NCI-H524 (cell line): ENCODE data around the gene ITK.

Experiments
- DNase-seq, 2 experiments: peaks; one replicate each; lab custom pipeline; 2025; lab: John Stamatoyannopoulos, UW

ITK gene

DNA sequence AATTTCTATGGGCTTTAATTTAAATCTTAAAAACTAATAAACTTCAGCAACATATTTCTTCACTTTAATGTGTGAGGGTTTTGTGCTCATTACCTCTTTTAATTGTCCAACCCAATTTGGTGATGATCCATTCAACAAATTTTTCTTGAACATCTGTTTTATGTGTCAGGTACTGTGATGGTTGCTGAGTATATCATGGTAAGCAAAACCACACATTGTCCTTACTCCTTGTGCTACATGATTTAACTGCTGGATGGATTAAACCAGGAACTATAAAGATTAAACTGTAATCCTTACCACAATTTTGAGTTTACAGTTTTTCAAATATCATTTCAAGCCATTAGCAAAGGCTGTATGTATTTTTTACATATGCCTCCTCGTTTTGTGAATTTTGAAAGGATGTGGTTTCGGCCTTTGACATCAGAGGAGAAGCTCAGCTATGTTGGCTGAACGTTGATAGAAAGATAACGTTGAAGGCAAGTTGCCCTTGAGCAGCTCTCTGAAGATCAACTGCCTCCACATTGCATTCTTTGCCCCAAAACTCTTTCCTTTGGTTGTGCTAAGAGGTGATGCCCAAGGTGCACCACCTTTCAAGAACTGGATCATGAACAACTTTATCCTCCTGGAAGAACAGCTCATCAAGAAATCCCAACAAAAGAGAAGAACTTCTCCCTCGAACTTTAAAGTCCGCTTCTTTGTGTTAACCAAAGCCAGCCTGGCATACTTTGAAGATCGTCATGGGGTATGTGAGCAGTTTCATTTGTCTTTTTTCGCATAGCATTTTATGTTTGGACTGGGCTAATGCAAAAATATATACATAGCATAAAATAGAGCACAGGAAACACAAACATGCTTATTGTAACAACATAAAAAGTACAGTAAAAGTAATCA, at the start of gene ITK:
Gene ITK (plus strand): TSS at position 467 of the 891 bp plus-strand sequence. CDS start 138 bp downstream, at position 605.
- no peak for DNase-seq

DNA sequence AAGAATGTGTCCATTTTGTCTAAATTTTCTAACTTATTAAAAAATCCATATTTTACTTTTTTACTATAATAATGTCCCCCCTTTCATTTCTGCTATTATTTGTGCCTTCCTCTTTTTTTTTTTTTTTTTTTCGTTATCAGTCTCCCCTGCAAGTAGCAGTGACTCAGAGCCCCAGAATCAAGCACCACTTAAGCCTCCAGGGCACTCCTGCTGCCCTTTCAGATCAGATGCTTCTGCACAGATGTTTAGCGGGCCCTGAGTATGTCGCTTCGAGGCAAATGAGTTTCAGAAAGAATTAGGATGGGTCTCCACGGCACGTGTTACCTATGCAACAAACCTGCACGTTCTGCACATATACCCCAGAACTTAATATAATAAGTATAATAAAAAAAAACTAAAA, 49.7 kb upstream of the ITK start:
- peak; percentile 82 to 94 for DNase-seq

DNA sequence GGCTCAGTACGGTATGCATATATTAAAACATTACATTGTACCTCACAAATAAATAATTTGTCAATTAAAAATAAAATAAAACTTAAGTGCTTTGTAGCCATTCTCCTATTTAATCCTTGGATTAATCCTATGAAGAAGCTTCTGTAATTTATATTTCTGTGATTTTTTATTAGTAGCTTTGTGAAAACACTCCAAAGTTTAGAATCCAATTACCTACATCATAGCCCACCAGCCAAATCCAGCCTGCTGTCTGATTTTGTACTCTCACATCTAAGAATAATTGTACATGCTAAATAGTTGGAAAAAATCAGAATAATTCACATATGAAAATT, 48.4 kb upstream of the ITK start:
- DNase-seq = no peak

DNA sequence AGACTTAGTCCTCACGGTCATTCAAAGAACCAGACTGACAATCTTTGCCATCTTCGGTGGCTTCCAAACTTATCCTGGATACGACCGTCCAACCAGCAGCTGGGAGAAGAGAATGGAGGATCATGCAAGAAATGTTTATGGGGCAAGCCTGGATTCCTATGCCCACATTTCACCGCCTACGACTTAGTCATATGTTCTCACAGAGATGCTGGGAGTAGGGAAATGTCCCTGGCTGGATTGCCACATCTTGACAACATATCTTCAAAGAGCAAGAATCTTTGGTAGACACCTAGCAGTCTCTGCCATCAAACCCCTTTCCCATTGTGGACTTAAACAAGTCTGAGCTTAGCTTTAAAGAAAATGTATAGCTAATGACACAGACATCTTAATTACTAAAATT, 42.9 kb upstream of the ITK start:
- no peak for DNase-seq

DNA sequence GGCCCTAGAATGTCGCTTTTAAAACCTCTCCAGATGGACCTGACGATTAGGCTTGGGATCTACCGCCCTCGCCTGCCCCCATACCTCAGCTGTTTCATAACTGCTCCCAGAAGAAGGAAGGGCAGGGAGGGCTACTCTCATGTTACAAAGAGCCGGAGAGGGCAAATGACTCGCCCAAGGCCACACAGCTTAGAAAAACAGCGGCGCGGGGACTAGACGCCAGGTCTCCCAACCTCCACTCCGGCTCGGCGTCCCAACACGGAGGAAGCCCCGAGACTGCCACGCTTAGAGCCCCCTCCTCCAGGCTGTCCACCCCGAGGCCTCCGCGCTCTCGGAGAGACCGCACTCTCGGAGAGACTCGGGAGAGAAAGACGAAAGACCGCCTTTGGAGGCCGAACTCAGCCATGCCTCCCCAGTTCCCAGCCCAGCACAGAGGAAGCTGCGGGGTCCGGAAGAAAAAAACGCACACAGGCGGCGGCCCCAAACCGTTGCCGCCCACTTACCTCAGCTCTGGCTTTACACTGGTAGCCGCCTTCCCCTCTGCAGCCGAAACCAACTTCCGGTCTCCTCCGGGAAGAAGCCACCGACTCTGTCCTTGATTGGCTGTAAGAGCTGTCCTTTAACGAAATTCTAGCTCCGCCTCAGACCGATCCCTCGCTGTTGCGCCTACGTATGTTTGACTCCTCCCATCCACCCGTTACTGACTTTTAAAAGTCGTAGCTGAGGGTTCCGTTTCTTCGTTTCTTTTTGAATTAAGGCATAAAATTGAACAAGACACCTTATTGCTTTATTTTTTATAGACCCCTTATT, 38.1 kb upstream of the ITK start, which contains the start of gene MED7:
Gene MED7 (minus strand): TSS at position 549 of the 810 bp plus-strand sequence. CDS start 3,434 bp downstream, outside the sequence.
- peak; percentile 89 to 99 for DNase-seq

DNA sequence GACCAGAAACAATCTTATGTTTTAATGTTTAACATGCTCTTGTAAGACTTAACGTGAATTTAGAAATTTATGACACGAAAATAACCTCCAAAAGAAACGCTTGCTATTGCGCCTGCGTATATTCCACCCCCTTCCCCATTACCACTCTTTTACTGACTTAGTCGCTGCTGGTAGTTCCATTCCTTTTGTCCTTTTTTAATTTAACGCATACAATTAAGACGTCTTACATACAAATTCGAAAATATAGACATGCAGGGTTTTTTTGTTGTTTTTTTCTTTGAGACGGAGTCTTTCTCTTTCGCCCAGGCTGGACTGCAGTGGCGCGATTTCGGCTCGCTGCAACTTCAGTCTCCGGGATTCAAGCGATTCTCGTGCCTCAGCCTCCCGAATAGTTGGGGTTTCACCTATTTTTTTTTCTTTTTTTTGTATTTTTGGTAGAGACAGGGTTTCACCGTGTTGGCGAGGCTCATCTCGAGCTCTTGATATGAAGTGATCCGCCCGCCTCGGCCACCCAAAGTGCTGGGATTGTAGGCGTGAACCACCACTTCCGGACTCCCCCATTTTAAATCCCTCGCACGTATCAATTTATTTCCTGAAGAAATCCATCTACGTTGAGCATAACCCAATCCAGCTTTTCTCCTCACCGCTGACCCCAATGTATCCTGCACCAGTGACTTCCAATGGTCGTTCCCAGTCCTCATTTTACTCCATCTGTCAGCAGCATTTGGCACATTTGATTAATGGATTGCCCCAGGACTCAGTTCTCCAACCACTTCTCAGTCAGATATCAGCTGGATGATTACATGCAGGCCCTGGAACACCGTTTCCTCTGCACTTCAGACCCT, 37.3 kb upstream of the ITK start:
- DNase-seq = peak; percentile 7 to 80

DNA sequence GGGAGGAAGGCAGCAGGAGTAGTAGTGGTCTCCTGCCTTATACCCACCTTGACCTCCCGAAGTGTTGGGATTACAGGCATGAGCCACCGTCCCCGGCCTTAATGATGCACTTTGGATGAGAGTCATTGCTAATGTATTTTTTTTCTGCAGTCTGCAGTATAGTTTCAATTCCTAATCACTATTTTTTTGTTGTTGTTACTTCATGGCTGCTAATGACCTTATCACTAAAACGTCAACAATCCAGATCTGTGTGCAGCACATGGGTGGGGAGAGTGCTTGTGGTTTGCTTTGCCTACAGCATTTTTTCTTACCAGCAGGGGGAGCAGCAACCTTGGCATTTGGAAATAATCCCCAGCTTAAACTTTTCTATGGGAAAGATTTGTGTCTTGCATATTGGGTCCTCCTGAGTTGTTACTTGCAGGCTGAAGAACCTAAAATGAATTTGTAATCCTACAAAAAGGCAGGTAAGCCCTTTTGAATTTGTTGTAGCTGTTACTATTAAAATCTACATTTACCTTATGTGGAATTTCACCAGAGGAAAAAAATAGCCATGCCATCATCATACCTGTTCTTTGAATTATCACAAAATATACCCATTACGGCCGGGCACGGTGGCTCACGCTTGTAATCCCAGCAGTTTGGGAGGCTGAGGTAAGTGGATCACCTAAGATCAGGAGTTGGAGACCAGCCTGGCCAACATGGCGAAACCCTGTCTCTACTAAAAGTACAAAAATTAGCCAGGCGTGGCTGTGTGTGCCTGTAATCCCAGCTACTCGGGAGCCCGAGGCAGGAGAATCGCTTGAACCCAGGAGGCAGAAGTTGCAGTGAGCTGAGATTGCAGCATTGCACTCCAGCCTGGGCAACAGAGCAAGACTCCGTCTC, 31.7 kb upstream of the ITK start:
- DNase-seq = peak; percentile 22 to 75

DNA sequence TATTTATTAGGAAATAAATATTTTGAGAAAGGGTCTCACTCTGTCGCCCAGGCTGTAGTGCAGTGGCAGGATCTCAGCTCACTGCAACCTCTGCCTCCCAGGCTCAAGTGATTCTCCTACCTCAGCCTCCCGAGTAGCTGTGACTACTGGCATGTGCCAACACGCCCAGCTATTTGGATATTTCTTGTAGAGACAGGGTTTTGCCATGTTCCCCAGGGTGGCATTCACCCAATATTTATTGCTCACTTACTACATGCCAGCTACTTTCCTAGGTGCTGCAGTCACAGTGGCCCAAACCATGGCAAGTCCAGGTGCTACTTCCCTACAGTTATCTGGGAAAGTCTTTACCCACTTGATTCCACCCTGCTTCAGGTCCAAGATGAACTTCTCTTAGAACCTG, 29.6 kb upstream of the ITK start:
- no peak for DNase-seq

DNA sequence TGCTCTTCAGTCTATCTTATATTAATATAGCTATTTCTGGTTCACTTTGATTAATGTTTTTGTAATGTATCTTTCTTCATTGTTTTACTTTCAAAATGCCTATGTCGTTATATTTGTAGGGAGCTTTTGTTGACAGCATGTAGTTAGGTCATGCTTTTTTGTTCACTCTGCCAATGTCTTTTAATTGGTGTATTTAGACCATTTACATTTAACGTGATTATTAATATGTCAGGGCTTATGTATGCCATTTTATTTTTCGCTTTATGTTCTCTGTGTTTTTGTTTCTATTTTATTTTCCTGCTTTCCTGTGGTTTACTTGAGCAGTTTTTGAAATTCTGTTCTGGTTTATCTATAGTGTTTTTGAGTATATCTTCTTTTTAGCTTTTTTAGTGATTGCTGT, 25.3 kb upstream of the ITK start:
- DNase-seq = no peak

DNA sequence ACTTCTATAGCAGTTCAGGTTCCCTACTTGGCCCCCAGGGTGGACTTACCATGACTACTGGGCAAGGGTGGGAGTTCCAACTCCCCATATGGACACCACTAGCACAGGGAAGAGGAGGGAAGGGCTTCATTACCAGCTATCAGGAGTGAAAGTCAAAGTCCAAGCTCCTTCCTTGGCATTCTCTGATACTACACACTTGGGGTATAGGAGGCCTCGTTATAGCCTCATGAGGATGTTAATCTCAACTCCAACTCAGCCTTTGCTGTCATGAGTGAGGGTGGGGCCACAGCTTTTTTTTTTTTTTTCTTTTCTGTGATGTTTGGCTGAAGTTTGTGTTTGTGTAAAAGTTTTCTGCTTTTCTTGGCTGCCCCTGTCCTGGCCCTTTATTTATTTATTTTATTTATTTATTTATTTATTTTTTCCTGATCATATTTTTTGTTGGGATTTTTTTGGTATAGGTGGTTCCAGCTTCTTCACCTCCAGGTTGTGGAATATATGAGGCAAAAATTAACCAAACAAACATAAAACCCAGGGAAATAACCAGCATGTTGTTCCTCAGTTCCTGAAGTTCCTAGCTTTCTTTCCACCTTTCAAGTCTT, 23.2 kb upstream of the ITK start:
- no peak for DNase-seq

DNA sequence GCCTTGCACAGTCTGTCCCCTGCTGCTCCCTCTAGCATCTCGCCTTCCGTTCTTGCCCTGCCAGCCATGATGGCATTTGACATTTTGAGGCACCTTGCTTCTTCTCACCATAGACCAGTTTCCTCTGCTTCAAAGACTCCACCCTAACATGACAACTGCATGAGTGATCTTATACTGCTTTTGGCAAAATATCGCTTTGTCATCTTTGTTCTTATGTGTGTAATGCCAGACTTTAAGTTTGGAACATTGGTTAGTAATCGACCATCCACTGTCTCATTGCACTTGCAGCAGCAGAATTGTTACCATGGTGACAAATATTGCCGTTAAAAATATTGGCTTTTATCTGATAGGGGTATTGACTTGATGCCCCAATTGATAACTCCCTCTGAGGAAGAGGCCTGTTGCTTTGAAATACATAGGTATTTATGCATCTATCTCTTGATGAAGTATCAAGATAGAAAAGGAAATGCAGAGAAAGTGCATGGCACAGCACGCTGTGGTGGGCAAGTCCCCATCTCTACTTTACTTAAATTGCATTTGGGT, 21.4 kb upstream of the ITK start:
- no peak for DNase-seq

DNA sequence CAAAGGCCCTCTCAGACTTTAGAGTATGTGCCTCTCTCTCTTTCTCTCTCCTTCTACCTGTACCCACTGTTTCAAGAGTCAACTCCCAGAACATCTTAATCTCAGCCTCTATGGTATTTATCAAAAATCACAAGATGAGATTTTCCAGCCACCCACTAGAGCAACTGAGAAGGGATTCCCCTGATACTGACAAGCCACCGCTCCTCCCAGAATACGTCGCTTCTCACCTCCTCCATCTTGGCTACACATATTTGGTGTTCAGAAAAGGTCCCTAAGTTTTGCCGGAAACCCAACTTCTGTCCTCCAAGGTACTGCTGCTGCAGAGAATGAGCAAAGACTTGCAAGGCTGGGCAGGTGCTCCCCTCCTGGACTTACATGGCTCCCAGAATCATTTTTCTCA, 20.6 kb upstream of the ITK start:
- DNase-seq = no peak

DNA sequence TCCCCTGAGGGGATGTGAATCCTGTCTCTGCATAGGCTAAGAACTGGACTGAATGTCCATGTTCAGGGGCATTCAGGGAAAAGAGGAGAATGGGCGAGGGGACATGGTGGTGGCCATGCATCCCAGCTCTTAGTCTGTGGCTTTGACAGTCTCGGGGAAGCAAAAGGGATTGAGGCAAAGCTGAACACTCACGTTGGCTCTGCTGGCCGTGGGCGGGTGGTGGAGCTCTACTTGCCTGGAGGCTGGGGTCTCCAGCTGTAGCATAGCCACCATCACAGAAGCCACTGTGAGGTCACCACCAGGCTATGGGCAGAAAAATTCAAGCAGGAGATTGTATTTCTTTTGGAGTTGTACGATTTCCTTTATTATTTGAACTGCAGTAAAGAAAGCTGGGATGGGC, 18.6 kb upstream of the ITK start:
- no peak for DNase-seq

DNA sequence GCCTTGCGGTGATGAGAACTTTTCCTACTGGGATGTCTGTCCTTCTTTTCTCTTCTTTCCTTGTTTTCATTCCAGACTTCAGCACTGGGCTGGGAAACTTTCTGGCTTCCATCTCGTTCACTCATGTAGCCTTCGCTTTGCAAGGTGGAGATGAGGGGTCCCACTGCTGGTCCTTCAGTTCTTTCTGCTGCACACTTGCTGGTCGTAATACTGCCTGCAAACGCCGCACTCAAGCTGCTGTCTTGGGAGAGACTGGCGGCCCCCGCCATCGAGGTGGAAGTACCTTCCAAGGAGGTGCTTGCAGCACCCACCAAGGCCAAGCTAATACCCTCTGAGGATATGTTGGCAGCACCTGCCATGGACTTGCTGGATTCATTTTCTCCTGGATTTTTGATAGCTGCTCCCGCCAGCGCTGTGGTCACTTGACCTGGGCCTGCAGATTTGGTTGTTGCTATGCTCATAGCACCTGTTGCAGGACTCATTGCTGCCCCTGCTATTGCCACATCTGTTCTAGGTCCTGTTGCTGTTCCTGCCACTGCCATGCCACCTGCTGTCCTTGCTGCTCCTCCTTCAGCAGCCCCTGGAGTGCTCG, 17.6 kb upstream of the ITK start:
- no peak for DNase-seq

DNA sequence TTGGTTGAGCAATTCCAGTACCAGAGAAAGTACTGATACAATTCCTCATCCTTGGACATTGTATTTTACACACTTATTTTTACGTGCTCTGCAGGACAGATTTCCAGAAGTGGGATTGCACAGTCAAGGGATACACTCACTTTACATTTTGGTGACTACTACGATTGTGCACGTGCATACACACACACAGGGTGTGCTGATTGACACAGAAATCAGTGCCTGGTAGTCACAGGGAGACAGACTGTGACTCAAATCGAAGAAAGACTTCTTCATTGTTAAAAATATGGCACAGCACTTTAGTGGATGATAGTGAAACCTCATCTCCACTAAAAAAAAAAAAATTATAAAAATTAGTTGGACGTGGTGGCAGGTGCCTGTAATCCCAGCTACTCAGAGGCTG, 16.1 kb upstream of the ITK start:
- no peak for DNase-seq

DNA sequence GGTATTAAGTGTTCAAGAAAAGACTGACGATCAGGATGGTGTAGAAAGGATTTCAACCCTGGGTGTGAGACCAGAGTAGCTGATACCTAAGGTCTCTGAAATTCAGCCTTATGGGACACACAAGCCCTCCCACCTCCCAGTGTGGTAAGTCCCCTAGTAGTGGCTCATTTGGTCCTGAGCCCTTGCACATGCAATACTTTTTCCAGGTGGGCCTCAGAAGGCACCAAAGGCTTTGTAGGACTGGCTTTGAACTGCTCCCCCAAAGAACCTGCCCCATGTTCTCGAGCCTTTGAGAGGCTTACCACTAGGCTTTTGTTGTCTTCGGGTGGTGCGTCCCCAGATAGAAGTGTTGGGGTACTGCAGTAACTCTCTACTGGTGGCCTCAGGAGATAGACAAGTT, 15.4 kb upstream of the ITK start:
- no peak for DNase-seq

DNA sequence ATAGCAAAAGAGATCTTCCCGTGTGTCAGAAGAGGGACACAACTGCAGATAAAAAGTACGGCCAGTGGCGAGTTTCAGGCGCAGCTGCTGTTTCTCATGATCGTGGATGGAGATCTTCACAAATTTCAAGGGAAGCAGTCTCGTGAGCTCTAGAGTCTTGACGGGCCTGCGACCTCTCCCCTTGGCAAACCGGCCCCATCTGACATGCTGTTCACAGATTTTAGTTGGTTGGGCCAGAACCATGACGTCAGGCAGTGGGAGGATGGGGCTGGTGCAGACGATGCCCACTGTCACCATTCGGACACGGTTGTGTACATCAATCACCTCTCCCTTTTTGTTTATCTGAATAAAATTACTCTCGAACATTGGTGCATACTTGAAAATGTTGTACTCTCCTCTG, 15.0 kb upstream of the ITK start:
- no peak for DNase-seq

DNA sequence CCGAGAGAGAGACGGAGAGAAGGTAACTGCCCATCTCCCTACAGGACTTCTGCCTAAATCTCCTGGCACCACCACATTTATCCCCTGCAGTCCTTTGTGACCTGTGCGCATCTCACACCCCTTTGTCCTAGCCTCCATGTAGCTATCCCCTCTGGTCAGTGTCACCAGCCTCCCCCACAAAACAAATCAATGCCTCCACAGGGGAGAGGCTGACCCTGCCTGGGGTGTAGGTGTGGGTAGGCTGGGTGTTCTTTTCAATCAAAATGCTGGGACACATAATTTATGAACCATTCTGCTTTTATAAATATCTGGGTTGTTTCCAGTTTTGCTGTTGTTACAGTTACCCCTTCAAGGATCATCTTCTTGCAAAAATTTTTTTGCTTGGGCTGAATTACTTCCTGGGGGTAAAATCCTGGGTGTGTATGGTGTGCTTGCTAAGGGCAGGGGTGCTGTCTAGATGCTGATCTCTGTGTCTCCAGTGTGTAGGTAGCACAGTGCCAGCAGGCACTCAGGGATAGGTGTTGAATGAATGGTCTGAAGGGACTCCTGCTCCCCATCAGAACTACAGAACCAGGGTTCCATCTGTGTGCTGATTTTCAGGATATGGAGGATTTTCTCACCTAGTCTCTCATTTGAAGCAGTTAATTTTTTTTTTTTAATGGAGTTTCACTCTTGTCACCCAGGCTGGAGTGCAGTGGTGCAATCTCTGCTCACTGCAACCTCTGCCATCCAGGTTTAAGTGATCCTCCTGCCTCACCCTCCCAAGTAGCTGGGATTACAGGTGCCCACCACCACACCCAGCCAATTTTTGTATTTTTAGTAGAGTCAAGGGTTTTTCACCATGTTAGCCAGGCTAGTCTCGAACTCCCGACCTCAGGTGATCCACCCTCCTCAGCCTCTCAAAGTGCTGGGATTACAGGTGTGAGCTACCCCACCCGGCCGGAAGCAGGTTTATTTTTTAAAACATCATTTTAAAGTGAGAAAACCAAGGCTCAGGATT, 14.1 kb upstream of the ITK start, which contains the start of gene GARIN3:
Gene GARIN3 (minus strand): TSS at position 51 of the 1,000 bp plus-strand sequence. CDS start 96 bp downstream, outside the sequence.
- DNase-seq = no peak

DNA sequence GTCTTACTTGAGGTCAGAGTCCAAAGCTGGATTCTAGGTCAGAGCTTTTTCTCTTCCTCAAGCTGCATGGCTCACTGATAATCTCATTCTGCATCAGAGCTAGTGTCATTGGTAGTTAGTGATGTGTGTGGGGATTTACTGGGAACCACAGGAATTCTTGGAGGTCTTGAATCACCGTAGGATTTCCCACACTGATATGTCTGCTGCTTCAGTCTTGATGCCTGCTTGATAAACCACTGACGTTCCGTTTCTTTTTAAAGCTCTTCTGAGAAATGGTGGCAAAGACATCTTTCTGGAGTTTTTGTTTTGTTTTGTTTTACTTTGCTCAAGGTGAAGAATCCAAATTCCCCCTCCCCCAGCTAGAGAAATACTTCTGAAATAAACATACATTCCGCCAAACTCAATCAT, 13.4 kb upstream of the ITK start:
- no peak for DNase-seq
